ENCODE data around the gene PCBP3.
A peak's percentile ranks its signal among the peaks of the same experiment; 100 is the strongest.
"Not testable (repeated sequence)": the region's sequence is repeated elsewhere in the genome, so short reads cannot be mapped to it uniquely, and the experiment has no call there.

The PCBP3 gene

DNA sequence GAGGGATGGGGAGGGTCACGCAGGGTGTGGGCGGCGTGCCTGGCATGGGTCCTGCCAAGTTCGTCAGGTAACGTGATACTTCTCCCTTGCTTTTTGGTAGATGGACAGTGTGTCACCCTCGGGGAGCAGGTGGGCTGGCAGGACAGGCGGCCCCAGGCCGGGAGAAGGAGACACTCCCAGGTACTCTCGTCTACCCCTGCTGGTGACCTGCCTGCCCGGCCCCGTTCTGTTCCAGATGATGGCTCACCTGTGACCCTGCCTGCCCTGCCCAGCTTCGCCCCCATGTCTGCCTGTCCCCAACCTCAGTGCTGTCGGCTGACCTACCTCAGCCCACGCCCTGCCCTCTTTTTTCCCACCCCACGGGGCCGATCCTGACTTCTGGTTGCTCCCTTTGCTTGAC is 144.7 kb downstream of the PCBP3 start:
- DNase-seq (ENCODE audit: low read depth), result no peak

DNA sequence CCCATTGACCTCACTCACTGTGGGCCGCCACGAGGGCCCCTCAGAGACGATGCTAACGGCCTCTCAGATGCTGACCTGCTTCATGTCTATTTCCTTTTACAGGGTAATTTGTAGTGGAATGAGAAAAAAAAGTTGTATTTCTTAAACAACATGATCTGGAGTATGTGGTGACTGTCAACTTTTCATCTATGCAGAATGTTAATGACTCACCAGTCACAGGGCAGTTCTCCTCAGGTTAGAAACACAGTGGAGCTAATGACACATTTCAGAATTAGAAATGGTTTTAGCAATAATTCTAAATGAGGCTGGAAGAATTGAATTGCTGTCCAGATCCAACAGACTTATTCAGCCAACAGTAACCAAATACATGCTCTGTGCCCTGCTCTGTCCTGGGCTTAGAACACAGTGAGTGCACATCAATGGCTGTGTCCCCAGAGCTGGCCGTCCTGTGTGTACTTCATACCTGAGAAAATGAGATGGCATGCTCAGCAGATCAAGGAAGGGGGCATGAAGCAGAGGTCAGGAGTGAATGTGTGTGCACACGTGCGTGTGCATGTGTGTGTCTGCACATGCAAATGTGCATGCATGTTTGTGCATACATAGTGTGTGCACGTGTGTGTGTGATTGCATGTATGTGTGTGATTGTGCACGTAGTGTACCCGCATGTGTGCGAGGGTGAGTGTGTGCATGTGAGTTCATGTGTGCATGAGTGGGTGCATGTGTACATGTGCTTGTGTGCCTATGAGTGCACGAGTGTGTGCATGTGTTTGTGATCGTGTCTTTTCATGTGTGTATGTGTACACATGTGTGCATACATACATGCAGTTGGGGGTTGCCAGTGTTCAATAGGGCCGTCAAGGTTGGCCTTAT is 145.3 kb downstream of the PCBP3 start:
- peak; percentile 13 for DNase-seq (ENCODE audit: low read depth)

GRCh38 chr21:45790427-45790826 is 146.9 kb downstream of the PCBP3 start:
- no peak for DNase-seq (ENCODE audit: low read depth)

GRCh38 chr21:45791562-45792418 is 148.3 kb downstream of the PCBP3 start:
- no peak for DNase-seq (ENCODE audit: low read depth)

GRCh38 chr21:45792682-45793383 is 149.3 kb downstream of the PCBP3 start:
- no peak for DNase-seq (ENCODE audit: low read depth)

GRCh38 chr21:45794027-45794426 is 150.5 kb downstream of the PCBP3 start:
- no peak for DNase-seq (ENCODE audit: low read depth)

DNA sequence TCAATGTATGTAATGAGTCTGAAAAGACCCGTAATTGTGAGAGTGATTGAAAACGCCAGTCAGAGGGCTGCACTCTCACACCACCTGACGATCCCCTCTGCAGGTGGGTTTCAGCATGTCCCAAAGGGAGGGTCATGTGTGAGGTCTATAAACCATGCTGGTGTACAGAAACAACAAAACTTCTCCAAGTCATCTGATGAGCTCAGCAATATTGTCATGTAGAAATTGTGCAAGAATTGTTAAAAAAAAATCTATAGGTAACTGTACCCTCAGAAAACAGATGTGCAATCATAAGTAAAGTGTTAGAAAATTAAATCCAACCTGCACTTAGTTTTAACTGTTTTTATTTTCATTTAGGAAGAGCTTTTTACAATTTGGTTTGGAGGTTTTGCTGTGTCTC is 152.5 kb downstream of the PCBP3 start:
- no peak for DNase-seq (ENCODE audit: low read depth)

DNA sequence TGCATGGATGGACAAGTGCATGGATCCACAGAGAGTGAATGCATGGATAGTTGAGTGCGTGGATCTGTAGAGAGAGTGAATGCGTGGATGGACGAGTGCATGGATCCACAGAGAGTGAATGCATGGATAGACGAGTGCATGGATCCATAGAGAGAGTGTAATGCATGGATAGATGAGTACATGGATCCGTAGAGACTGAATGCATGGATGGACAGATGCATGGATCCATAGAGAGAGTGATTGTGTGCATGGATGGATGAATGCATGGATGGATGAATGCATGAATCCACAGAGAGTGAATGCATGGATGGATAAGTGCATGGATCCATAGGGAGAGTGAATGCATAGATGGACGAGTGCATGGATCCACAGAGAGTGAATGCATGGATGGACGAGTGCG is 153.8 kb downstream of the PCBP3 start:
- no peak for DNase-seq (ENCODE audit: low read depth)

DNA sequence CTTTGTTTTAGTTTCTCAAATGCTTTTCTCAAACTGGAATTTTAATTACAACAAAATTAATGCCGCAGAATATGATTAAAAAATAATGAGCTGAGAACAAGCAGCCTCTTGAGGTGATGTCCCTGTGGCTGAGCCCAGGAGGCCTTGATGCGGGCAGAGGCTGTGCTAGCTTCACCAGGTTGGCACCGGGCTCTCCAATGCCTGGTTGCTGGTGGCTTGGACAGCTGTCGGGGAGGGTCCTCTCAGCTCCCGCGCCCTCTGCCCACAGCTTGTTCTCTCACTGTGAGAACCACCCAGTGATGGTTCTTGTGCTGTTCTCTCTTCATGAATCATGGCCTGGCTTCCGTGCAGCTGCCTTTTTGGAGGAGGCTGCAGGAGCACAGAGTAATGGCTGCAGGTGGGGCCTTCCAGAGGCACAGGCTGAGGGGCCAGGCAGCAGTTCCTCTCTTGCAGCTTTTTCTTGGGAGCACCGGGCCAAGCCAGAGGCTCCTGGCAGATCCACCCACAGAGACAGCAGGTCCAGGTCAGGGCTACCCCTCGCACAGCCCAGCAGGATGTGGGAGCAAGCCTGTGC is 156.3 kb downstream of the PCBP3 start:
- DNase-seq (ENCODE audit: low read depth), result no peak

DNA sequence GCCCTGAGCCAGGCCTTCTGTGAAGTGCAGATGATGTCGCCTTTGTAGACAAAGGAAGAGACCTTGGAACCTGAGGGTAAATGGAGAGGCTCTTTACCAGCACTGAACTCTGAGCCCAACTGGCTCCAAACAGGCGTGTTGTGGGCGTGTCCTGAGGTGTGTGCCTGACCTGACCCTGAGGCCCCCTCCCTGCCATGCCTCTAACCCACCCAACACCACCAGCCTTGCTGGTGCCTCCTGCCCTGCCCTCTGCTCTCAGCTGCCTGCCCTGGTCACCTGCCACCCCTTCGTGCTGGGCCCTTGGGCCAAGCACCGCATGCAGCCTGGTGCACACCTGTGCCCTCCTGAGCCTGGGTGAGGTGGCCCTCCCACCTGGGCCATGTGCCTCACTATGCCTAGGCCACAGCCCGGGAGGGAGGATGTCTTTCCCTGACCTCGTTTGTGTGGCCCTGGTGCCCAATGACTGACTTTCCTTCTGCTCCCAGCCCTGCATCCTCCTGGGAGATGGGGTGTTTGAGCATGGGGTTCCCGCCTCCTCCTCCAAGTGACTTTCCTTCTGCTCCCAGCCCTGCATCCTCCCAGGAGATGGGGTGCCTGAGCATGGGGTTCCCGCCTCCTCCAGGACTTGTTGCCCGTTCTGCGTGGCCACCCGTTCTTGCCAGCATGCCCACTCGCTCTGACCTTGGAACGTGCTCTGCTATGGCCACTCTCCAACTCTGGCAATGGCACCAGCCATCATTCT is 157.0 kb downstream of the PCBP3 start:
- DNase-seq (ENCODE audit: low read depth), result no peak

DNA sequence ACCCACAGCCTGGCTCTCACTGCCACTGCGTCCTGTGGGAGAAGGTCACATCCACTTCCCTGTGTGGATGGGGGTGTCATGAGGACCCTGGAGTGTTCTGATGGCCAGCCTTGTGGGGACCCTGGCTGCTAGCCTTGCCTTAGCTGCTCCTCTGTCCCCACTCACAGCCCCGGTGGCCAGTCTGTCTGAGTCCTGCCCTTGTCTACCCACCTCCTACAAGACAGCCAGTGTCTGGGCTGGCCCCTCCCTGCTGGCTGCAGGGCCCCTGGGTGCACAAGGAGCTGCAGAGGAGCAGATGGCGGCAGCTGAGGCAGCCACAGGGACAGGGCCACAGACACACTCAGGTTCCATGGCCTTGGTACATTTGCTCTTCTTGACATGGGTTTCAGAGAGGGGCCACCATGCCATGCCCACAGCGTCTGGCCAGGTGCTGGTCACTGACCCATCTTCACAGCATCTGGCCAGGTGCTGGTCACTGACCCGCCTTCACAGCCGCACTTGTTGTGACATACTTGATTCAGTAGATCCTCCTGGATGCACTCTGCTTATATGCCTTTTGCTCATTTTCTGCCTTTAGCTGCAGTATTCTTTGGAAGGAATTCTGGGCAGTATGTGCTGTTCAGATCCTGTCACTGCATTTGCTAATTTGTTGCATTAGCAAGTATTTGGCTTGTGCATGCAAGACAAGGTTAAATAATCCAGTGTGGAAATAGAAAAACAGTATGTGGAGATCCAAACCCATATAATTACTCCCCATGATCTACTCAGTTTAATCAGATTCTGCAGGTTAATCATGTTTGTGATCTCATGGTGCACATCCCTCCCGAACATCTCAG is 157.8 kb downstream of the PCBP3 start:
- no peak for DNase-seq (ENCODE audit: low read depth)

- no peak for DNase-seq (ENCODE audit: low read depth)
Observed at GRCh38 chr21:45801989-45802388, 158.5 kb downstream of the PCBP3 start.

GRCh38 chr21:45802425-45802824 is 158.9 kb downstream of the PCBP3 start:
- DNase-seq (ENCODE audit: low read depth), result no peak

GRCh38 chr21:45802956-45803617 is 159.6 kb downstream of the PCBP3 start:
- no peak for DNase-seq (ENCODE audit: low read depth)

DNA sequence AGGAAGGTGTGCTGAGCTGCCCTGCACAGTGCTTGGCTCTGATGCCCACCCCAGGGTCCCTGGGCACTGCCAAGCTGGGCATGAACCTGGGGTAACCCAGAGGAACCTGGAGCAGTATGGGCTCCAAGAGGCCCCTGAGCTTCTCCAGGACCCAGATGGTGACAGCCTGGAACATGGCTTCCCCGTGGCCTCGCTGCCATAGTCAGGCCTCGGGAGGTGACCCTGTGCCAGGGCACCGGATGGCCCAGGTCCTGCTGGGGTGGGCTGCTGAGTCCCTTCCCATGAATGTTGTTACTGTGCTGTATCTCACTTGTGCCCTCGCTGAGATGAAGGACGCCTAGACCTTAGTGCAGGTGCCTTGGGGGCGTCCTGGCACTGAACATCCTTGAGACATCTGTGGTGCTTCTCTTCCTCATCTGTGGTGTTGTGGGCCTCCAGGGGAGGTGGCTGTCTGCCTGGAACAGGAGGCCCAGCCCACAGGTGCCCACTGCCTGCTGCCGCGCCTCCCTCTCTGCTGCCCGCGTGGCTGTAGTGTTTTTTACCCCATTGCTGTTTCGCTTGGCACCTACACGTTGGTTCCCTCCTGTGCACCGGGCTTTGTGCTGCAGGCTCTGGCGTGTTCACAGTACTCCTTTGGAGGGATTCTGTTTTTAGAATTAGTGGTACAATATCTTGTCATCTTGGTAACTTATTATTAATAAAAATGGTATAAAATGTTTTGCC is 160.3 kb downstream of the PCBP3 start:
- no peak for DNase-seq (ENCODE audit: low read depth)

DNA sequence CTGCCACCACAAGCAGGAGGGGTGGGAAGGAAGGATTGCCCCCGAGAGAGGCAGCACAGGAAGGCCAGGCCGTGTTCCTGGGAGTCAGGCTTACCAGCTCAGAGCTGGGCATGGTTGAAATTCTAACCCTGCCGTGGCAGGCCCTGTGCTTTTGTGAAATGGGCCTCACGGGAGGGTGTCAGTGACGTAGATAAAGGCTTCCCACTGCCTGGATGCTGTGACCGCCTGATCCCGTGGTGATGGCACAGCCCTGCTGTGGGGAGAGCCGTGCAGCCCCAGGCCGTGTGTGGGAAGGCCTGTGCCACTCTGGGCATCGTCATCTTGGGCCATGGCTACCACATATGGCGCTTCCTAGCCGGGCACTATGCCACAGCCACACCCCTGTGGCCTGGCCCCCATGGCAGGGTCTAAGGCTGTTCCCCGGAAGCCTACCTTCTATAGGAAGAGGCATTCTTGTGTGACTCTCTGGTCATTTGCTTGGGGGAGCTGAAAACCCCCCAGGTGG is 161.3 kb downstream of the PCBP3 start:
- DNase-seq (ENCODE audit: low read depth), result no peak

DNA sequence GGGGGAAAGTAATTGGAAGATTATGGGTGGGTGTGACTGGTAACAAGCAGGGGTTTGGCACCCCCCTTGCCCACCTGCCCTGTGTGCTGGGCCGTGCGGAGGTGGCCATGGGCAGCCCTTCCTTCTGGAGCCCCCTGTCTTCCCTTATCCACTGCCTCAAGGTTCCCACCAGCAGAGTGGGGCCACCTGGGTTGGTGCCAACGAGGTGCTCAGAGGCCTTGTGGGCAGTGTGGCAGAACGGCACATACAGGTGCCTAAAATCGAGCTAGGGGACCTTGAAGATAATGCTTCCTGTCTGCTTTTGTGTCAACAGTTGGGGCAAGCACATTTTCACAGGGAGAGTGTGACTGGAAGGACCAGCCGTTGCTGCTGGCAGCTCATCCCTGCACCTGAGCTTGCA is 161.8 kb downstream of the PCBP3 start:
- DNase-seq (ENCODE audit: low read depth), result no peak

- DNase-seq (ENCODE audit: low read depth), result no peak
Observed at GRCh38 chr21:45806042-45806441, 162.5 kb downstream of the PCBP3 start.

GRCh38 chr21:45808663-45809062 is 165.1 kb downstream of the PCBP3 start:
- DNase-seq (ENCODE audit: low read depth), result not testable (repeated sequence)

Measured in ELR (cell line).